ENCODE measurements around the gene BRAP. TPM values are rescaled to one million over a fixed set of nuclear protein-coding genes. Genes with fewer than 3 reads are reported as not detected.
A peak's percentile ranks its signal among the peaks of the same experiment; 100 is the strongest.

BRAP gene
- total RNA-seq, 1 donor from 2014 or later: 26.5 TPM

- Histone ChIP-seq H2AFZ (replicated peaks) (no peak overlapping the region), H3K9ac (no peak overlapping the region), H3K4me1 (peaks cover 30% of the 10 kb centered on the region), H3K36me3 (no peaks in the 10 kb centered on the region), H4K20me1 (ENCODE audit: low read depth) (no peaks in the 10 kb centered on the region), H3K79me2 (ENCODE audit: low read depth) (no peaks in the 10 kb centered on the region), H3K4me3 (no peak overlapping the region), H3K27ac (peak overlapping the region; percentile 5), H3F3A (ENCODE audit: low read depth) (peaks cover 43% of the 10 kb centered on the region), H3K27me3 (no peaks in the 10 kb centered on the region), H3K9me3 (ENCODE audit: low read depth) (no peaks in the 10 kb centered on the region), H3K4me2 (peak overlapping the region; percentile 16)
- no peak for DNase-seq (ENCODE audit: low spot score)
- no peaks in the 10 kb centered on the region for H3K36me3 Mint-ChIP-seq
- no peak overlapping the region for H3K4me3 Mint-ChIP-seq
- H3K27ac Mint-ChIP-seq: no peak overlapping the region
- peaks cover 34% of the 10 kb centered on the region for H3K4me1 Mint-ChIP-seq
- TF ChIP-seq EZH2phosphoT487 (IDR thresholded peaks at IDR 0.05) (no peak), CTCF (IDR thresholded peaks at IDR 0.05) (no peak), EZH2 (IDR thresholded peaks at IDR 0.05) (no peak)
- no peaks in the 10 kb centered on the region for H3K27me3 Mint-ChIP-seq (ENCODE audit: insufficient read depth, low read depth)
- no peaks in the 10 kb centered on the region for H3K9me3 Mint-ChIP-seq
Observed at GRCh38 chr12:111638556-111638955, 47.2 kb downstream of the BRAP start.

GRCh38 chr12:111636209-111636945 is 49.4 kb downstream of the BRAP start:
- Mint-ChIP-seq H3K27me3 (ENCODE audit: insufficient read depth, low read depth) (no peaks in the 10 kb centered on the region), H3K4me3 (peak overlapping the region; percentile 75), H3K27ac (peak overlapping the region; percentile 99), H3K4me1 (peaks cover 37% of the 10 kb centered on the region), H3K9me3 (no peaks in the 10 kb centered on the region), H3K36me3 (no peaks in the 10 kb centered on the region)
- Histone ChIP-seq H3K36me3 (no peaks in the 10 kb centered on the region), H4K20me1 (ENCODE audit: low read depth) (no peaks in the 10 kb centered on the region), H3K27me3 (no peaks in the 10 kb centered on the region), H3K4me2 (peak overlapping the region; percentile 59), H3K4me3 (no peak overlapping the region), H3K79me2 (ENCODE audit: low read depth) (no peaks in the 10 kb centered on the region), H3K9me3 (ENCODE audit: low read depth) (no peaks in the 10 kb centered on the region), H3K9ac (no peak overlapping the region), H3F3A (ENCODE audit: low read depth) (peaks cover 45% of the 10 kb centered on the region), H2AFZ (replicated peaks) (peak overlapping the region; percentile 96), H3K27ac (peak overlapping the region; percentile 93), H3K4me1 (peaks cover 32% of the 10 kb centered on the region)
- TF ChIP-seq EZH2phosphoT487 (IDR thresholded peaks at IDR 0.05) (no peak), EZH2 (IDR thresholded peaks at IDR 0.05) (no peak), CTCF (IDR thresholded peaks at IDR 0.05) (no peak)
- peak; percentile 84 for DNase-seq (ENCODE audit: low spot score)

GRCh38 chr12:111635524-111635923 is 50.2 kb downstream of the BRAP start:
- Histone ChIP-seq H3K27me3 (no peaks in the 10 kb centered on the region), H3K4me2 (peak overlapping the region; percentile 59), H3K79me2 (ENCODE audit: low read depth) (no peaks in the 10 kb centered on the region), H4K20me1 (ENCODE audit: low read depth) (no peaks in the 10 kb centered on the region), H3K4me1 (peaks cover 32% of the 10 kb centered on the region), H3K27ac (peak overlapping the region; percentile 93), H3K36me3 (no peaks in the 10 kb centered on the region), H3K9me3 (ENCODE audit: low read depth) (no peaks in the 10 kb centered on the region), H3F3A (ENCODE audit: low read depth) (peaks cover 45% of the 10 kb centered on the region), H3K4me3 (no peak overlapping the region), H2AFZ (replicated peaks) (peak overlapping the region; percentile 96), H3K9ac (no peak overlapping the region)
- Mint-ChIP-seq H3K4me3 (peak overlapping the region; percentile 75), H3K27me3 (ENCODE audit: insufficient read depth, low read depth) (no peaks in the 10 kb centered on the region), H3K27ac (peak overlapping the region; percentile 99), H3K9me3 (no peaks in the 10 kb centered on the region), H3K4me1 (peaks cover 37% of the 10 kb centered on the region), H3K36me3 (no peaks in the 10 kb centered on the region)
- no peak for DNase-seq (ENCODE audit: low spot score)
- TF ChIP-seq CTCF (IDR thresholded peaks at IDR 0.05): no peak
- TF ChIP-seq EZH2phosphoT487 (IDR thresholded peaks at IDR 0.05): no peak
- no peak for TF ChIP-seq EZH2 (IDR thresholded peaks at IDR 0.05)

All from neural progenitor cell (in vitro differentiated cells).